HG03378 (cell line): ENCODE results near the gene DLEC1.
"Not testable (repeated sequence)": the region's sequence is repeated elsewhere in the genome, so short reads cannot be mapped to it uniquely, and the experiment has no call there.

Source experiments
- ATAC-seq: cut with Tn5 transposase; IDR thresholded peaks from one replicate; pipeline ENCODE4 v1.9.1; 2021; ENCODE audit warnings: mild to moderate bottlenecking, moderate library complexity; ENCODE audit not compliant: unreplicated experiment

The DLEC1 gene

DNA sequence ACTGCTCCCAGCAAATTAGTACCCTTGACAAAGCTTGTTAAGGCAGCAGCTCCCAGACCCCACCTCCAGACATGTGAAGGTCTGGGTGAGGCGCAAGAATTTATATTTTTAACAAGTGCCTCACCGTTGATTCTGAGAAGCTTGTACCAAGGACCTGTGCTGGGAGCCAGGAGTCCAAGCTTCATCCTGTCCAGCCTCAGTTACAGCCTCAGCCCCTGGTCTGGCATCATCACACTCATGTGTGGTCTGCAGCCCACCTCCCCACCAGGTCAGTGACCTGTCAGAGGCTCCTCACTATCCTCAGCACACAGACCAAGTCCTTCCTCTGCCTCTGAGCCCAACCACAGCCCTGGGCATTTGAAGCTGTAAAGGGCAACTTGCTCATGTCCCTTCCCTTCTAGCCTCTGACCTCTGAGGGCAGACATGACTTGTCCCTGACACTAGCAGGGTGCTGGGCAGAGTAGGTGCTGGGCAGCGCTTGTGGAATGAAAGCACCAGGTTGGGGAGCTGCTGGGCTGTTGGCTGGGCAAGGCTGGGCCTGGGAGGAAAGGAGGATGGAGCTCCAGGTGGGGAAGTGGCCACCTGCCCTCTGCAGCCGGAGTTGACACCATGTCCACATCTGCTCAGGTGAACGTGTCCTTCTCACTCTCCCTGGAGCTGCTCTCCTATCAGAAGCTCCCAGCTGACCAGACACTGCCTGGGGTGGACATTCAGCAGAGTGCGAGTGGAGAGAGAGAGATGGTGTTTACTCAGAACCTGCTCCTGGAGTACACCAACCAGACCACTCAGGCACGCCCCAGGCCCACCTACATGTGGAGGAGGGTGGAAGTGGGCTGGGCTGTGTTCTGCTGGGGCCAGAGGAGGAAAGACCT, 81.0 kb downstream of the DLEC1 start:
- ATAC-seq: no peak

DNA sequence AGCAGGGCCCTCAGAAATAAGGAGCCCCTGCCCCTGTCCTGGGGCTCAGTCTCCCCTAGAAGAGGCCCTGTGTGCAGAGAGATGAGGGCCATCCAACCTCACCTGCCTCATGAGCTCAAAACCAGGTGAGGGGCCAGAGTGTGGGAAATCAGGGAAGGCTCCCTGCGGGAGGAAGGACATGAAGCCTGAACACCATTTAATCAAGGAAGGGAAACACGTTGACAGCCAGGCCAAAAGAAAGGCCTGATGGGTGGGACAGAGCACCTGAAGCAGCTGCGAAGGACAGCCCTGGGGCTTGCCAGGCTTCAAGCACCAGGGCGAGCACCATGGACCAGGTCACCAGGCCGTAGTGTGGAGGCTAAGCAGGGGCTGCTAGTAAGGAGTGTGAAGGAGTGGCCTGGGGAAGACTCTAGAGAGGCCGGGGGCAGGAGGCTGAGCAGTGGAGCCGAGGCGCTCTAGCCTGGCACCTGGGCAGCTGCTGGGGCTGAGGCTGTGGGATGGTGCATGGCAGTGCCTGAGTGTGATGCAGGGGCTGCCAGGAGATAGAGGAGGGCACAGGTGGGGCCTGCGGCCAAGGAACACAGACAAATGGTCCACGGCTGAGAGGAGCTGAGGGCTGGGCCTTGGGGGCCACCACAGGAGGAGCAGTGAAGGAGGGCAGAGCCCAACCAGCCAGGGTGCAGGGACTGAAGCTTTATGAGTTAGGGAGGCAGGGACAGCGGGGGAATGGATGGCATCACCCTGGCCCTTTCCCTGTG, 81.9 kb downstream of the DLEC1 start:
- no peak for ATAC-seq

DNA sequence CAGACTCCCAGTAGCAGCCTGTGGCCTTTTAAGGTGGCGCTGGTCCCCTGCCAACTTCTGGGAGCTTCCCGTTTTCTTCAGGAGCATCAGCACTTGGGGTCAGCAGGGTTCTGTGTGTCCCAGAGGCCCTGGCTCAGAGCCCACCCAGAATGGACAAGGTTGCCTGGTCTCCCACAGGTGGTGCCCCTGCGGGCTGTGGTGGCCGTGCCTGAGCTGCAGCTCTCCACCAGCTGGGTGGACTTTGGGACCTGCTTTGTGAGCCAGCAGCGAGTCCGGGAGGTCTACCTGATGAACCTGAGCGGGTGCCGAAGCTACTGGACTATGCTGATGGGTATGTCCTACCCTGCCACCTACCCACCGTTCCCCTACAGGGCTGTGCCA, 82.4 kb downstream of the DLEC1 start:
- ATAC-seq: no peak

DNA sequence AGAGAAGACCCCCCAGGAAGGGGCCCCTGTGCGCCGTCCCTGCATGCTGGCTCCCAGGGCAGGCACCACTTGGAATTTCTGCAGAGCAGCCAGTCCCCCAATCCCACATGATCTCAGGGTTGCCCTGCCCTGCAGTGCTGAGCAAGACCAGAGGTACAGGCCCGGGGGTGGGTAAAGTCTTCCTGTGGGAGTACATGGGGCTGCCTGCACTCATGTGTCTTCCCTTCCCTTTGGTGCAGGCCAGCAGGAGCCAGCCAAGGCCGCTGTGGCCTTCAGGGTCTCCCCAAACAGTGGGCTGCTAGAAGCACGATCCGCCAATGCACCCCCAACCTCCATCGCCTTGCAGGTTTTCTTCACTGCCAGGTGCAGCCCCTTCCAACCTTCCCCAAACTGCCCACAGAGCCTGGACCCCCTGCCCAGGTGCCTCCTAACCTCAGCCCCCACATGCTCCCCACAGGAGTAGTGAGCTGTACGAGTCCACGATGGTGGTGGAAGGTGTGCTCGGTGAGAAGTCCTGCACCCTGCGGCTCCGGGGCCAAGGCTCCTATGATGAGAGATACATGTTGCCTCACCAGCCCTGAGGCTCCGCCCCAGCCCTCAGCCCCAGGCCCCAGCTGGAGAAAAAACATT, 82.9 kb downstream of the DLEC1 start:
- no peak for ATAC-seq

DNA sequence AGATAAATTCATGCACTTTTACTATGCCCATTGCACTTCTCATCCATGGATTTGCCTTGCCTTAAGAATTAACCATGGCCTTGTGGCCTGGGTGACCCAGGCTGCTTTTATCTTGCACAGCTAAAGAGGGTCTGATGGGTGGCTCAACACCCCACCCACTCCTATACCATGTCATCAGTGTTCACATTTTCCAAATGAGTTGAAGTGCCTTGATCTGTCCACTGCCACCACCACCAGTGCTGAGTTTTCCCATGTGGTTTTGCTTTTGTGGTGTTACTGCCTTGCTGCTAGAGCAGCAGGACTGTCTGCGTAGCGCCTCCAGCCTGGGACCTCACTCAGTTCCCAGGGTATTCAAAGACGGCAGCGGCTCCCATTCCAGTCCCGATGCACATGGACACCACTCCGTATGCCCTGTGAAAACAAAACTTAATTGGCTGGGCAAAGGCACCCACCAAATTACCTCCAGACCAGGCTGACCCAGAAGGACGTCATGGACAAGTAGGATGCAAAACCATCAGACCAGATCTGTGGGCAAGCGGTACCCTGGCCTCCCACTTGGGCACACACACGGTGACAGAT, 83.8 kb downstream of the DLEC1 start:
- ATAC-seq: no peak

DNA sequence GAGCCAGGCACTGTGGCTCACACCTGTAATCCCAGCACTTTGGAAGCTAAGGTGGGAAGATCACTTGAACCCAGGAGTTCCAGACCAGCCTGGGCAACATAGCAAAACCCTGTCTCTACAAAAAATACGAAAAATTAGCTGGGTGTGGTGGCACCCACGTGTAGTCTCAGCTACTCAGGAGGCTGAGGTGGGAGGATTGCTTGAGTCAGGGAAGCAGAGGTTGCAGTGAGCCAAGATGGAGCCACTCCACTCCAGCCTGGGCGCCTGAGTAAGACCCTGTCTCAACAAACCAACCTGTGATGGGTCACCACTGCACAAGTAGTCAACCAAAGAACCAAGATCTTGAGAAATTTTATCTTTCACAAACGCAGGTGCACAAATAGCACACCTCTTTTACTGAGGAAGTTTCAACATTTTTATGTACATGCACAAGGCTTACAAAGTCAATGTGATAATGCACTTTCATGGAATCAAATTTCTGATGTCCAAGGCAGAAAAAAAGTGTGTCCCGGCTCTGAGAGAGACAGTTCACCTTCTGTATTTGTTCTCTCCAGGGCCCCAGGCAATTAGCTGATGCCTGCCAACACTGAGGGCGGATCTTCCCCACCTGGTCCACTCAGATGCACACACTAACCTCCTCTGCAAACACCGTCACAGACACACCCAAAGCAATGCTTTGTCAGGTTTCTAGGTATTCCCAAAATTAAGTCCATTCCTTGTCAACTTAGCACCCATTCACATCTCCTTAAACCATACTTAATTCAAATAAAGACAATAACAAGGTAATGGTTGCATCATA, 85.5 kb downstream of the DLEC1 start:
- no peak for ATAC-seq

DNA sequence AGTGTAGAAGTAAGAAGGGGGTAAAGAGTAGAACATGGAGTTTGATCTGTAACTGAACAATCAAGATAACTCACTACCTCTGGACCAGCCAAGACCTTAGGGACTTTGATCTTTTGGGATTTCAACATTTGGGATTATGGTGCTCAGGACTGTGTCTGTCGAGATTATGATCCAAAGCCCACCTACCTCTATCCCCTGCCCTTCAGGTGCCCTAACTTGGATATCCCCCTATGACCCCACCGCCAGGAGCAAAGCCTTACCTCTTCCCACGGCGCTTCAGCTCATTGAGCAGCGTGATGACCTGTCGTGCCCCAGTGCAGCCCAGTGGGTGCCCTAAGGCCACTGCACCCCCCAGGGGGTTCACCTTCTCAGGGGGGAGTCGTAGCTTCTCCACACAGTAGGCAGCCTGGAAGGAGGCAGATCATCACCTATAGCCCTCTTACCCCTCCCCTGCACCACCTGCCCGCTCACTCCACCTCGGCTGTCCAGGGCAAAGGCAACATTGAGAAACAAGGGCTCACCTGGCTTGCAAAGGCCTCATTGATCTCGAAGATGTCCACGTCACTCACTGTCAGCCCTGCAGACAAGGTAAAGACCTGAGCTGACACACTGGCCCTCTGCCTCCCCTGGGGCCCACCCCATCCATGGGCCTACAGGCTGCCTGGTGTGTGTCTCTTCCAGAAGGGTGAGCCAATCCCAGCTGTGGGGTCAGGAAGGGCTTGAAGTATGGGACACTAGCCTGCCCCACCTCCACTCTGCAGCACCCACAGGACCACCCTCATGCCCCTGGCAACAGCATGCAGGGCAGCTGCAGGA, 86.5 kb downstream of the DLEC1 start:
- ATAC-seq: no peak

DNA sequence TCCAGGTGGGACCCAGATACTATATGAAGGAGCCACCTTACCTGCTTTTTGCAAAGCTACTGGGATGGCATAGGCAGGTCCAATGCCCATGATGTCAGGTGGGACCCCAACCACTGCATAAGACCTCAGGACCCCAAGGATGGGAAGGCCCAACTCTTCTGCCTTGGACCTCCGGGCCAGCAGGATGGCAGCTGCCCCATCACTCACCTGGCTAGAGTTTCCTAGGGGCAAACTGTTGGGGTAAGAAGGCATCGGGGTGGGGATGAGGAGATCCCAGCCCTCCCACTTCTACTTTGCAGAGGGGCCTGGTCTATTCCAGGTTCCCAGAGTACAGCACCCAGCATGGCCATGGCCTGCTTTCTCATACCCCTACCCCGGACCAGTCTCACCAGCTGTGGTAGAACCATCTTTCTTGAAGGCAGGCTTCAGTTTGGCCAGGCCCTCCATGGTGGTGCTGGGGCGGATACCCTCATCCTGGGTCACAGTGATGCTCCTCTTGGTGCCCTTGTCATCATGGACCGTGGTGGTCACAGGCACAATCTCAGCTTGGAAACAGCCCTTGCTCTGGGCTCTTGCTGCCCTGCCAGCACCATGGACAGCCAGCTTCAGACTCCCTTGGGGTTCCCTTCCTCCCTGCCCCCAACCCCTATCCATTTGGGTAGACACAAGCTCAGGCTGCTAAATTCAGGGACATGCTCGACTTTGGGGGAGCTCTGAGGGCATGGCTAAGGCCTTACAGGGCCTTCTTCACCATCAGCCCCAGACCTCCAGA, 87.3 kb downstream of the DLEC1 start:
- ATAC-seq: no peak

DNA sequence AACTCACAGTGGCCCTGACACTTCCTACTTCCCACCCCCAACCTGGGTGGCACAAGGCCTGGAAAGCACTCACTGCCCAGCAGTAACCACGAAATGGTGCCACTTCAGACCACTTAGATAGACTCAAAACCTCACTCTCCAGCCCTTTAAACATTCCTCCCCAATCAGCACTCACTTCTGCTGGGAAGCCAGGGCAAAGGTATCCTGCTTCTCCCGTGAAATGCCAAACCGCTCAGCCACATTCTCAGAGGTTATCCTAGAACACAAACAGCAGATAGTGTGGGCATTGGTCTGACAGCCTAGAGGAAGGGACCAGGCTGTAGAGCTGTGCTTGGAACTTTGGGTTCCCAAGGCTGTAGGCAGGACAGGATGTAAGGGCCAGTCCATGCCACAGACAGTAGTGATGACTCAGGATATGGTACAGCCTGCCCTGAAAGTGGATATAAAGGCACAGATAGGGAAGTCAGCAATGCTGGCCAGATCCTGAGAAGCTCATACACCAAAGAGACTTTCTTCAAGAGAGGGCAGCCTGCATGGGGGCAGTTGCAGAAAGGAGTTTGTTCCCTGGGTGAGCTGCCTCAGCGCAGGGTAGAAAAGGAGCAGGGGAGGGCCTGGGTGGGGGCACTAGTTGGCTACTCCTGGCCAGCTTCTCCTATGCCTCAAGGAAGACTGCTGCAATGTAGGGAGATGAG, 88.7 kb downstream of the DLEC1 start:
- no peak for ATAC-seq

DNA sequence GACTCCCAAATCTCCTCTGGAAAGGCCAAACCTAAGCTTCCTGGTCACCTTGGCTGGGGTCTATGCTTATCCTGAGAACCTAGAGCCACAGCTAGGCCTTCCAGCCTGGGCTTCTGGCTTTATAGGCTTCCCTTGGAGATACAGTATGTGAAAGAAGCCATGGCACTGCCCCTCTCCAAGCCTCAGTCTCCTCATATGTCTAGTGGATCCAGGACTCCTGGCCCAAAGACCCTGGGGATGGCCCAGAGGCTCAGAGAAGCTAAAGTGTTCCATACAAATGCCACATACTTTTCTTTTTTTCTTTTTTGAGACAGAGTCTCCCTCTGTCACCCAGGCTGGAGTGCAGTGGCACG, 89.3 kb downstream of the DLEC1 start:
- no peak for ATAC-seq

DNA sequence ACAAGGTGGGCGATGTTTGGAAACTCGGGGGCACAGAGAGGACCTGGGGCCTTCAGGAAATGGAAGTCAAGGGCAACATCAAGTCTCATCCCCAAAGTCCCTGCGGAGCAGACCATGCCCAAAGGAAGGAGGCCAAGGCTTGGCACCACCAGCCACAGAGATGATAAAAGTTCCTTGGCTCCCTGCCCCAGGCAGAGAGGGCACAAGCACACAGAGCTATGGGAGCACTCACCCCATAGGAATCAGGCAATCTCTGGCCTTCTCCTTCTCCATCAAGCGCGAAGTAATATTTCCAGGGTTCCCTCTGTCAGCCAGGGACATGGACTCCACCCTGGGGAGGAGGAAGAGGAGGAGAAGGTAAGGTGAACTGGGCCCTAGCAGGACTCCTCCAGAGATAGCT, 90.0 kb downstream of the DLEC1 start:
- ATAC-seq: no peak

DNA sequence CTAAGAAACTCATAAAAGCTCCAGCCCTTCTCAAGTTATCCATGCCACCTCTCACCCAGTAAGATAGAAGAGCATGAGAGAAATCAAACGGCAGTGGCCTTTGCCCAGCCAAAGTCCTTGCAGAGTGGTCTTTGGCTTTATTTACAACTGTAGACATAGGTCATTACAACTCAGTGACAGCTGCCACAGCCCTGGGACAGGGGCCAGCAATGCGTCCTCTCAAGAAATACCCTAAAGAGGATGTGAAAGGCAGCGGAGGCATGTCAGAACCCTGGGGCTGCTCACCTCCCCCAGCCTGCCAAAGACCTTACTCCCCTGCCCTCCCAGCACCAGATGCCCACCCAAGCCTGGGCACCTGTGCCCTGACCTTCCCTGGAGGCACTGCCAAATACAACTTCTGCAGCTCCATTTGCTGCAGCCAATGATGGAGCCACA, 91.6 kb downstream of the DLEC1 start:
- no peak for ATAC-seq

DNA sequence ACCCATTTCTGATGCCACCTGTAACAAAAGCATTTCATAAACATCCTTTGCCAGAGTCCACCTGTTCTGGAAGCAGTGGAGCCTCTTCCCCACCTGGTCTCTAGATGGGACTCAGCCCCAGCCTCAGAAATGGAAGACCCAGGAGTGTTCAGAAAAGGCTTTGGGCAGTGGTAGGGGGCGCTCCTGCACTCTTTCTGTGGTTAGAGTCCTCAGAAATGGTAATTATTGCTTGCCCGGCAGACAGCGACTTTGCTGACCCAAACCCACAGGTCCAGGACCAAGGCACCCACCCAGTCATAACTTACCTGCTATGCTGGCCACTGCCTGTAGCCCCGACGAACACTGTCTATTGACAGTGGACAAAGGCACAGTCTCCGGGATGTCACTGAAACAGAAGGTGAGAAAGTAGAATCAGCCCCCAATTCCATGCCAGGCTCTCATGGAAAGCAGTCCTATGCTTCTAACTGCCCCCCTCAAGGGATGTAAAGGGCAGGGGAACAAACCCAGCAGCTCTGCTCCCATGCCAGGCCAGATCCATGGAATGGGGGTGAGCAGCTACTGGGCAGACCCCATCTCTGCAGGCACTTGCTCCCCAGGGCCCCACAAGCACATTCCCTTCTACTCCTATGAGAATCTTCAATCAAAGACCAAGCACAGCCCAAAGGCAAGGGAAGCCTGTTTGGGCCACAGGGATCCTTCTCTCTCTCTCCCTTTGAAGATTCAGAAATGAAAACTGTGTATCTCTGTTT, 92.8 kb downstream of the DLEC1 start:
- no peak for ATAC-seq

DNA sequence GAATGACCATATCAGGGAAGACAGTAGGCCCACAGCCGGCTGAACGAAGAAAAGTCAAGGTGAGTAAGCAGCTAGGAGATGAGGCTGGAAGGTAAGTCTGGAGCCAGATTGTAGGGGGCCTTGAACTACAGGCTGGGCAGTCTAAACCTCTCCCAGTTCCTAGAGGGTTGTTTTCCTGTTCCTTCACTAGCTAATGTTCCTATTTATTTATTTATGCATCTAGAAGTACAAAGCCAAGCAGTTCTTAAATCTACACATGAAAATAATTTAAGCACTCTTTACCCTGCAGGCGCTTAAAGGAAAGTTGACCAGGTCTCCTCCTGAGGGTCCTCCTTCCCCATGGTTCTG, 94.2 kb downstream of the DLEC1 start:
- no peak for ATAC-seq

DNA sequence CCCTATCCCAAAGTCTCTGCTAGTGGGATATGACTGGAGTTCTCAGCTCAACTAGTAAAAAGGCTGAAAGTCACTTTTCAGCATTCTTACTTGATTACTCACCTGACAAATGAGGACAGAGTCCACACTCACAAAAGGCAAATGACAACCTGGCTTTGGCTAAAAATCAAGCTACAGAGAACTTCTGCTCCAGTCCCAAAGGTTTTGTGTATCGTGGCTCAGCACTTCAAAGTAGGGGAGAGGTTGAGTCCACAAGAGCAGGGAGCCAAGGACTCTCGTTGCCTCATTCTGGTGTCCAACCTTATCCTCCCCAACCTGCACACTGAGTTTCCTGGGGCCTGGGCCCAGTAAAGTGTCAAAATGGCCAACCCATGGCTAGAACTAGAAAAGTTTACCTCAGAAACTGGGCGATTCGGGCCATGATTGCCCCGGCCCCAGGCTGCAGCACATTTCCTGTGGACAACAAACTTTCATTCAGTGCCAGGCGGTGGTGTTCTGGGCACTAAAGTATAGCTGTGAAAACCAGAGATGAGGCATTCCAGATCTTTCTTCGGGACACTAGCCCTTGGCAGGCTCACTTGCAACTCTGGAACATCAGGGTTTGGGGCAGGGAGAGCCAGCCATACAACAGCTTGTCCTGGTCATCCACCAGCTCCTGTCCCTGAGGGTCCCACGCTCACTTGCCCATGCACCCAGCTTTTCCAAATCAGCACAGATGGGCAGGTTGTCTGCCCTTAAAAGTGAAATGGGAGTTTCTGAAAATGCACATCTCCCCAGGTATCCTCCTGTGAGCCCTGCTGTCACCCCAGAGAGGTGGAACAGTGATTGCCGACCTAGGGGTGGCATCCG, 94.8 kb downstream of the DLEC1 start:
- ATAC-seq: no peak

DNA sequence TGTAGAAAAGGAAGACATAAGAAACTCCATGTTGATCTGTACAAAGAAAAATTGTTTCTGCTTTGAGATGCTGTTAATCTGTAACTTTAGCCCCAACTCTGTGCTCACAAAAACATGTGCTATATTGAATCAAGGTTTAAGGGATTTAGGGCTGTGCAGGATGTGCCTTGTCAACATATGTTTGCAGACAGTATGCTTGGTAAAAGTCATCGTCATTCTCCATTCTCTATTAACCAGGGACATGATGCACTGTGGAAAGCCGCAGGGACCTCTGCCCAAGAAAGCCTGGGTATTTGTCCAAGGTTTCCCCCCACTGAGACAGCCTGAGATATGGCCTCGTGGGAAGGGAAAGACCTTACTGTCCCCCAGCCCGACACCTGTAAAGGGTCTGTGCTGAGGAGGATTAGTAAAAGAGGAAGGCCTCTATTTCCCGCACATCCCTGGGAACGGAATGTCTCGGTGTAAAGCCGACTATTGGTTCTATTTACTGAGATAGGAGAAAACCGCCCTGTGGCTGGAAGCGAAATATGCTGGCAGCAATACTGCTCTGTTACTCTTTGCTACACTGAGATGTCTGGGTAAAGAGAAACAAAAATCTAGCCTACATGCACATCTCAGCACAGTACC, 95.6 kb downstream of the DLEC1 start:
- not testable (repeated sequence) for ATAC-seq
